PC-3 (cell line): ENCODE data around the gene C3orf33.
"Not testable (repeated sequence)": the region's sequence is repeated elsewhere in the genome, so short reads cannot be mapped to it uniquely, and the experiment has no call there.

Experiments used
- CTCF ChIP-seq: fragments of 300-600 bp; sonication (generic); conservative IDR thresholded peaks from 2 replicates; pipeline ENCODE4 v1.5.1; 2017; ENCODE audit warnings: antibody characterized with exemption, low read depth, mild to moderate bottlenecking, low read length
- EZH2 ChIP-seq: fragments of 300-600 bp; sonication (generic); IDR thresholded peaks from one replicate; pipeline ENCODE4 v1.6.1; 2017; ENCODE audit warnings: antibody characterized with exemption, mild to moderate bottlenecking, low read length; ENCODE audit not compliant: unreplicated experiment
- EZH2phosphoT487 ChIP-seq: fragments of 300-600 bp; sonication (generic); IDR thresholded peaks from 2 replicates; pipeline ENCODE4 v1.6.1; 2018; ENCODE audit warnings: mild to moderate bottlenecking, antibody characterized with exemption, low read length, borderline replicate concordance

GRCh38 chr3:155828490-155829098 lies 22.5 kb upstream of the C3orf33 start:
- TF ChIP-seq CTCF, EZH2phosphoT487, EZH2: not testable (repeated sequence)
